CD8-positive, alpha-beta memory T cell (primary cell): ENCODE results near the gene INAFM2. TPM values are rescaled to one million over a fixed set of nuclear protein-coding genes. Genes with fewer than 3 reads are reported as not detected.

ENCODE experiments used
- CTCF ChIA-PET: fragments of 350-600 bp; sonication (Branson Sonifier 250); formaldehyde crosslinking; loops from one replicate; lab custom pipeline; 2021; ENCODE audit warnings: antibody characterized with exemption; lab: Charles Lee
- POLR2A ChIA-PET: fragments of 350-600 bp; sonication (Branson Sonifier 250); formaldehyde crosslinking; loops from one replicate; lab custom pipeline; 2021; ENCODE audit warnings: antibody characterized with exemption; lab: Charles Lee
- DNase-seq, 5 donors: peaks; one replicate each; pipeline versions ENCODE4 v3.0.0 to v3.0.0-alpha.2; 2020 to 2022; ENCODE audit warnings: mixed read lengths in 1 of 5
- H3K27ac ChIP-seq: one replicate; pipeline ENCODE4 v1.7.0; 2013; ENCODE audit warnings: low read depth, mild to moderate bottlenecking, low read length, moderate library complexity
- H3K27me3 ChIP-seq: 2 replicates; pipeline ENCODE4 v1.7.0; 2013; ENCODE audit warnings: low read length, mild to moderate bottlenecking; ENCODE audit not compliant: insufficient read depth, poor library complexity, severe bottlenecking
- H3K36me3 ChIP-seq: 2 replicates; pipeline ENCODE4 v1.7.0; 2013; ENCODE audit warnings: mild to moderate bottlenecking, low read length, moderate library complexity; ENCODE audit not compliant: insufficient read depth
- H3K4me1 ChIP-seq: 2 replicates; pipeline ENCODE4 v1.7.0; 2013; ENCODE audit warnings: mild to moderate bottlenecking, low read length, moderate library complexity; ENCODE audit not compliant: insufficient read depth
- H3K4me3 ChIP-seq: 2 replicates; pipeline ENCODE4 v1.7.0; 2013; ENCODE audit warnings: mild to moderate bottlenecking, low read length
- H3K9me3 ChIP-seq: 2 replicates; pipeline ENCODE4 v1.7.0; 2013; ENCODE audit warnings: mild to moderate bottlenecking, low read length
- H3K27ac Mint-ChIP-seq, 8 donors: one replicate each; pipeline ENCODE4 v1.8.0; 2020 to 2021; ENCODE audit warnings: mixed read lengths in 8 of 8, mild to moderate bottlenecking in 6 of 8, inconsistent platforms in 3 of 8, moderate library complexity in 3 of 8
- H3K27me3 Mint-ChIP-seq, 2 donors: one replicate each; pipeline ENCODE4 v1.8.0; 2020 to 2021; ENCODE audit warnings: mixed read lengths in 2 of 2, mild to moderate bottlenecking in 1 of 2, moderate library complexity in 1 of 2
- H3K36me3 Mint-ChIP-seq, 3 donors: one replicate each; pipeline ENCODE4 v1.8.0; 2020 to 2021; ENCODE audit warnings: mixed read lengths in 3 of 3, inconsistent platforms in 1 of 3, mild to moderate bottlenecking in 1 of 3
- H3K4me1 Mint-ChIP-seq, 3 donors: one replicate each; pipeline ENCODE4 v1.8.0; 2020 to 2021; ENCODE audit warnings: mixed read lengths in 3 of 3, inconsistent platforms in 1 of 3, mild to moderate bottlenecking in 1 of 3
- H3K4me3 Mint-ChIP-seq, 7 donors: one replicate each; pipeline ENCODE4 v1.8.0; 2020 to 2021; ENCODE audit warnings: mixed read lengths in 7 of 7, mild to moderate bottlenecking in 6 of 7, moderate library complexity in 4 of 7, inconsistent platforms in 2 of 7
- H3K9me3 Mint-ChIP-seq, 5 donors: one replicate each; pipeline ENCODE4 v1.8.0; 2020 to 2022; ENCODE audit warnings: mixed read lengths in 5 of 5, mild to moderate bottlenecking in 3 of 5, moderate library complexity in 2 of 5, inconsistent platforms in 1 of 5
- polyA plus RNA-seq: library from polyadenylated mRNA; unstranded; fragments of 300-500 nt; fragmentation: Illumina TruSeq; gene quantifications from one replicate; pipeline ENCODE4 v1.2.3, GENCODE V29; 2021
- total RNA-seq, 2 experiments: library from RNA; stranded (reverse); gene quantifications; one replicate each; pipeline ENCODE4 v1.2.3, GENCODE V29; 2021

INAFM2 gene
- total and polyA plus RNA-seq, 3 experiments from 2014 or later, result 2.7 to 15.3 (median 13.5) TPM

- ChIA-PET CTCF (interaction anchor here (0.6 to 12.2 kb wide), 47 partner anchors 10 to 689 kb away, joined by 3 to 268 read pairs (median 4); partner anchors contain the start of genes CCDC9B, FSIP1, INAFM2 and IVD), POLR2A (interaction anchor here (0.7 to 1.0 kb wide), 4 partner anchors 28 to 44 kb away, joined by 3 to 4 read pairs (median 3); partner anchors contain the start of genes INAFM2 and PLCB2)
- H3K27ac Mint-ChIP-seq, result no peak overlapping the region
- no peaks in the 10 kb centered on the region for H3K9me3 Mint-ChIP-seq
- H3K4me3 Mint-ChIP-seq, result peak overlapping the region in 2 of 7 donors; percentile 41 to 59
- H3K27me3 ChIP-seq, result peaks cover 26% of the 10 kb centered on the region
- no peak overlapping the region for H3K27ac ChIP-seq
- peaks cover 6% of the 10 kb centered on the region for H3K4me1 ChIP-seq
- H3K27me3 Mint-ChIP-seq, result peaks cover 7 to 39% of the 10 kb centered on the region in 2 donors
- H3K36me3 ChIP-seq, result no peaks in the 10 kb centered on the region
- peaks cover 4 to 13% (median 5%) of the 10 kb centered on the region in 3 donors for H3K4me1 Mint-ChIP-seq
- H3K4me3 ChIP-seq, result no peak overlapping the region
- no peaks in the 10 kb centered on the region for H3K36me3 Mint-ChIP-seq
- peak; percentile 49 to 74 (median 66) for DNase-seq
- no peaks in the 10 kb centered on the region for H3K9me3 ChIP-seq
Observed at GRCh38 chr15:40279437-40280141, 43.9 kb upstream of the INAFM2 start.

DNA sequence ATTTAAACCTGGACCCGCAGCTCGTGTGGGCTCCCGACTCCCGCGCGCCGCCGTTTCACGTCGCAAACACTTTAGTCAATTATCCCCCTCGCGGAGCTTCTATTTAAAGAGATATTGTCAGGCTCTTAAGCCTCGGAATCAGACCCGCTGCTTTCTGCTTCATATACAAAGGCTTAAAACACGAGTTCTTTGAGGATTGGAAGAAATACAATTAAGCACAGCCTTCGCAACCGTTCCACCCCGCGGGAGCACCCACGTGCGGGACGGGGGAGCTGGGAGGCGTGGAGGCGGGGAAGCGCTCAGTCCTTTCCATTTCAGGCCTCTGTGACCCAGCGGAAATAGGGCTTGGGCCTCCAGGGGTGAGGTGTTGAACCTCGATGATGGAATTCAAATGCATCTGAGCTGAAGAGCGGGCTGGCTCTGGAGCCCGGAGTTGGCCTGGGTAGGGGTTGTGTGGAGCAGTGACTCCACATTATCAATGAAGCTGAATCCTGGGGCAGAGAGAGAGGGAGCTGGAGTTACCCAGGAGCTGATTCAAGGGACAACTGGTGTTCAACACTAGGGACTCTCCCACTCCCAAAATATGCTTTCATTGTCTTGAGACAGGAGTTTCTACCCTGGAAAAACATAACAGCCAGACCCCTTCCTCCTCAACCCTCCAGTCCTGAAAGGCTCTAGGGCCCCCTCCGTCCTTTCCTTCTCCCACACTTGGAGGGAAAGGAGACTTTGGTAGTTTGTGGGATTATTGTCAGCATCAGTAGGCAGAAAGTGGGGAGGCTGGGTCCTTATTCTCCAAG lies 43.0 kb upstream of the INAFM2 start:
- Histone ChIP-seq H3K36me3 (no peaks in the 10 kb centered on the region), H3K4me1 (peaks cover 6% of the 10 kb centered on the region)
- POLR2A ChIA-PET, result interaction anchor here (0.9 kb wide), 1 partner anchor 27 kb away, joined by 3 read pairs; the partner anchor contains the start of gene PLCB2

GRCh38 chr15:40281057-40281800 lies 42.3 kb upstream of the INAFM2 start:
- H3K9me3 ChIP-seq, result no peaks in the 10 kb centered on the region
- peaks cover 7 to 39% of the 10 kb centered on the region in 2 donors for H3K27me3 Mint-ChIP-seq
- no peaks in the 10 kb centered on the region for H3K36me3 ChIP-seq
- ChIA-PET POLR2A (no interaction called here), CTCF (interaction anchor here (1.3 to 12.2 kb wide), 11 partner anchors 15 to 236 kb away, joined by 4 to 268 read pairs (median 21); partner anchors contain the start of genes CCDC9B, INAFM2 and PLCB2)
- peaks cover 3 to 9% (median 4%) of the 10 kb centered on the region in 3 donors for H3K4me1 Mint-ChIP-seq
- peaks cover 26% of the 10 kb centered on the region for H3K27me3 ChIP-seq
- H3K4me3 ChIP-seq, result no peak overlapping the region
- no peak overlapping the region for H3K27ac ChIP-seq
- no peak overlapping the region for H3K27ac Mint-ChIP-seq
- peak overlapping the region in 6 of 7 donors; percentile 40 to 63 (median 56) for H3K4me3 Mint-ChIP-seq
- H3K36me3 Mint-ChIP-seq, result no peaks in the 10 kb centered on the region
- peaks cover 6% of the 10 kb centered on the region for H3K4me1 ChIP-seq
- H3K9me3 Mint-ChIP-seq, result no peaks in the 10 kb centered on the region
- DNase-seq, result no peak

More for the DNA sequence above, 43.0 kb upstream of the INAFM2 start:
- Histone ChIP-seq H3K9me3 (no peaks in the 10 kb centered on the region), H3K4me3 (no peak overlapping the region), H3K27me3 (peaks cover 26% of the 10 kb centered on the region), H3K27ac (no peak overlapping the region)
- peak overlapping the region in 5 of 7 donors; percentile 45 to 59 (median 52) for H3K4me3 Mint-ChIP-seq
- no peak overlapping the region for H3K27ac Mint-ChIP-seq
- H3K9me3 Mint-ChIP-seq, result no peaks in the 10 kb centered on the region
- no peak for DNase-seq
- H3K36me3 Mint-ChIP-seq, result no peaks in the 10 kb centered on the region
- H3K4me1 Mint-ChIP-seq, result peaks cover 3 to 9% (median 4%) of the 10 kb centered on the region in 3 donors
- CTCF ChIA-PET, result interaction anchor here (0.9 to 12.2 kb wide), 13 partner anchors 11 to 236 kb away, joined by 3 to 268 read pairs (median 6); partner anchors contain the start of genes CCDC9B, INAFM2 and PLCB2
- peaks cover 7 to 39% of the 10 kb centered on the region in 2 donors for H3K27me3 Mint-ChIP-seq

GRCh38 chr15:40281801-40282146 lies 41.7 kb upstream of the INAFM2 start:
- Histone ChIP-seq H3K4me3 (peak overlapping the region; percentile 64), H3K27ac (no peak overlapping the region), H3K4me1 (peaks cover 6% of the 10 kb centered on the region), H3K9me3 (no peaks in the 10 kb centered on the region), H3K27me3 (peaks cover 26% of the 10 kb centered on the region), H3K36me3 (no peaks in the 10 kb centered on the region)
- Mint-ChIP-seq H3K9me3 (no peaks in the 10 kb centered on the region), H3K4me3 (no peak overlapping the region), H3K36me3 (no peaks in the 10 kb centered on the region), H3K27ac (no peak overlapping the region), H3K4me1 (peaks cover 3 to 9% (median 4%) of the 10 kb centered on the region in 3 donors), H3K27me3 (peaks cover 7 to 38% of the 10 kb centered on the region in 2 donors)
- POLR2A ChIA-PET, result no interaction called here
- no peak for DNase-seq
- CTCF ChIA-PET, result interaction anchor here (2.2 to 3.7 kb wide), 4 partner anchors 8 to 56 kb away, joined by 7 to 31 read pairs (median 18); partner anchors contain the start of genes INAFM2 and PLCB2

- CTCF ChIA-PET, result interaction anchor here (1.0 to 3.7 kb wide), 10 partner anchors 9 to 88 kb away, joined by 3 to 31 read pairs (median 6); partner anchors contain the start of genes INAFM2 and PLCB2
- Histone ChIP-seq H3K4me1 (peaks cover 6% of the 10 kb centered on the region), H3K4me3 (peak overlapping the region; percentile 64), H3K9me3 (no peaks in the 10 kb centered on the region), H3K36me3 (no peaks in the 10 kb centered on the region), H3K27ac (no peak overlapping the region), H3K27me3 (peaks cover 26% of the 10 kb centered on the region)
- Mint-ChIP-seq H3K27ac (no peak overlapping the region), H3K4me3 (peak overlapping the region; percentile 55 to 85 (median 64)), H3K27me3 (peaks cover 7 to 33% of the 10 kb centered on the region in 2 donors), H3K36me3 (peaks cover 0 to 5% (median 0%) of the 10 kb centered on the region in 3 donors), H3K4me1 (peaks cover 3 to 9% (median 4%) of the 10 kb centered on the region in 3 donors), H3K9me3 (no peaks in the 10 kb centered on the region)
- DNase-seq, result peak; percentile 30 to 69 (median 44)
- POLR2A ChIA-PET, result interaction anchor here (1.0 to 1.8 kb wide), 2 partner anchors 25 to 41 kb away, joined by 4 to 8 read pairs; partner anchors contain the start of gene PLCB2
Observed at GRCh38 chr15:40282147-40282868, 41.2 kb upstream of the INAFM2 start.

DNA sequence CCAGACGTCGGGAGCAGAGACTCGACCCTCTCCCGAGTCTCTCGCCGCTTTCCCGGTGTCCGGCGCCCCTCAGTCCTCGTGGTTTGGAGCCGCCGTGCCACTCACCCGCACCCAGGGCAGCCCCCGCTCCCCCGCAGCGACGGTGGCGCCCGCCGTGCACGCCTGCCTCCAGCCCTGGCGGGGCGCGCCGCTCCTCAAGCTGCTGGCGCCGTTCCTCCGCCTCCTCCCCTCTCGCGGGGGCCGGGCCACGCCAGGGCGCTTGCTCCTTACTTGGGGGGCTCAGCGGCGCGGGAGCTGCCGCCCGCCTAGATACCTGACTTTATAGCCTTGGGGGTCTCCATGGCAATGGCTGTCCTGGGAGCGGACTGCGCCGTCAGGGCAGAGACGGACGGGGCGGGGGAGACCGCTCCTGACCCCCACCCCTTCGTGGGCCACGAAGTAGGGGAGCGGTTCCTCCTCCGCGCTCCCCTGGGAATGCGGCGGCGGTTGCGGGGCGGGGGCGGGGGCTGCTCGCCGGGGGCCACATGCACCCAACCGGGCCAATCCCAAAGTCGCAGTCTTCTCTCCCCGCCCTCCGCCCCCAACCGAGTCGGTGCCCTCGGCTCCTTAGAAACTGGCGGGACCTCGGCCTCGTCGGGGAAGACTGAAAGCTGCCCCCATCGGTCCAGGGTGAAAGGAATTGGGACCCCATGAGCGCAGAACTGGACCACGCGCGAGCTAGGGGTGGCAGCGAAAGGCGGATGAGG lies 40.5 kb upstream of the INAFM2 start, which contains the start of gene ANKRD63:
ANKRD63 (minus strand) TSS at position 196 of the 746 bp plus-strand sequence. CDS start 478 bp downstream, outside the sequence.
- H3K4me1 Mint-ChIP-seq, result peaks cover 3 to 9% (median 4%) of the 10 kb centered on the region in 3 donors
- Histone ChIP-seq H3K4me1 (peaks cover 6% of the 10 kb centered on the region), H3K9me3 (no peaks in the 10 kb centered on the region), H3K36me3 (no peaks in the 10 kb centered on the region), H3K4me3 (peak within 1 kb of the TSS; percentile 64), H3K27me3 (peaks cover 22% of the 10 kb centered on the region), H3K27ac (no peak within 1 kb of the TSS)
- no peak within 1 kb of the TSS for H3K27ac Mint-ChIP-seq
- ChIA-PET POLR2A (interaction anchor here (1.0 to 1.8 kb wide), 3 partner anchors 25 to 45 kb away, joined by 3 to 8 read pairs (median 4); partner anchors contain the start of gene PLCB2), CTCF (interaction anchor here (0.8 to 3.7 kb wide), 12 partner anchors 9 to 87 kb away, joined by 3 to 31 read pairs (median 6); partner anchors contain the start of genes INAFM2 and PLCB2)
- peaks cover 0 to 12% (median 0%) of the 10 kb centered on the region in 3 donors for H3K36me3 Mint-ChIP-seq
- peak in 3 of 5 donors; percentile 37 to 65 (median 43) for DNase-seq
- H3K27me3 Mint-ChIP-seq, result peaks cover 7 to 27% of the 10 kb centered on the region in 2 donors
- H3K4me3 Mint-ChIP-seq, result peak within 1 kb of the TSS; percentile 55 to 85 (median 64)
- H3K9me3 Mint-ChIP-seq, result no peaks in the 10 kb centered on the region
